Activated CD8-positive, alpha-beta memory T cell treated with anti-CD3 and anti-CD28 coated beads for 4 hours (primary cell): ENCODE results near the gene RBMS2.
A peak's percentile ranks its signal among the peaks of the same experiment; 100 is the strongest.

ENCODE experiments used
- DNase-seq, 2 donors: peaks; one replicate each; pipeline ENCODE4 v3.0.0-alpha.2; 2020; ENCODE audit warnings: low read depth in 2 of 2

RBMS2 gene

GRCh38 chr12:56581418-56582145 is 60.0 kb downstream of the RBMS2 start:
- DNase-seq = peak in 1 of 2 donors; percentile 25

- no peak for DNase-seq
These were observed 63.5 kb downstream of the RBMS2 start for GRCh38 chr12:56585098-56585497.

- no peak for DNase-seq
These were observed 68.2 kb downstream of the RBMS2 start for GRCh38 chr12:56589783-56590182.

GRCh38 chr12:56590237-56590830 is 68.7 kb downstream of the RBMS2 start:
- no peak for DNase-seq

- DNase-seq = no peak
These were observed 69.5 kb downstream of the RBMS2 start for GRCh38 chr12:56591126-56591525.

DNA sequence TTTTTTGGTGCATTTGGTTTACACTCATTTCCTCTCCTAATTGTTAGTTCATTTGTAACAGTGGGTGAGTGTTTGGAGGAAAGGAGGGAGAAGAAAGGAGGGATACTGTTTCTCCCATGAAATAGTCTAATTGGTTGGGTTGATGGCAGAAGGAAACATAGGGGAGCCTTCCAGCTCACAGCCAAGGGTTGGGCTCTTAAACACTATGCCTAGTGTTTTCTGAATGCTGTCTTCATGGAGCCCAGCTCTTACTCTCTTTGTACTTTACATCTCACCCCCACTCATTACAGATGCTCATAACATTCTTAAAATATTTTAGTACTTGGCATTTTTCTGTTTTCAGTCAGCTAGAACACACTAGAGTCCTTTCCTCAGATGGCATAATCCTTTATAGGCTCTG is 70.3 kb downstream of the RBMS2 start:
- DNase-seq = no peak

- DNase-seq = peak; percentile 31 to 32
These were observed 72.4 kb downstream of the RBMS2 start for GRCh38 chr12:56593909-56594621.

- DNase-seq = no peak
These were observed 75.2 kb downstream of the RBMS2 start for GRCh38 chr12:56596815-56597214.

- no peak for DNase-seq
These were observed 77.4 kb downstream of the RBMS2 start for GRCh38 chr12:56599041-56599440.

GRCh38 chr12:56599797-56600196 is 78.2 kb downstream of the RBMS2 start:
- no peak for DNase-seq

DNA sequence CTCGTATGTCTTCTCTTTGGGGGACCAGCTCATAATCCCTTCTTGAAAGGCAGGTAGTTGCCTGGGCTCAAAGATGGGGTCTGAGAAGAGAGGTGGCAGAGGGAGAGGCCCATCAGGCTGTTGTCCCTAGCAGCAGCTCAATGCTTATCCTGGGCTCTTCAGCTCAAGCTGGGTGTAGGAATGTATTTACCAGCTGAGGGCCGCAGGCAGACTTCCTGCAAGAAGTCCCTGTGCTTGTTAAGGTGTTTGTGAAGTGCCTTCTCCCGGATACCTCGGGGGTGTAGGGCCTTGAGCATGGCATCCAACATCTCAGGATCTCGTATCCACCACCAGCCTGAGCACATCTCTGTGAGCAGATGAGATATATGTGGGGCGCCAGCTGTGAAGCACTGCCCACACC is 79.1 kb downstream of the RBMS2 start:
- no peak for DNase-seq

GRCh38 chr12:56601503-56601902 is 79.9 kb downstream of the RBMS2 start:
- no peak for DNase-seq

DNA sequence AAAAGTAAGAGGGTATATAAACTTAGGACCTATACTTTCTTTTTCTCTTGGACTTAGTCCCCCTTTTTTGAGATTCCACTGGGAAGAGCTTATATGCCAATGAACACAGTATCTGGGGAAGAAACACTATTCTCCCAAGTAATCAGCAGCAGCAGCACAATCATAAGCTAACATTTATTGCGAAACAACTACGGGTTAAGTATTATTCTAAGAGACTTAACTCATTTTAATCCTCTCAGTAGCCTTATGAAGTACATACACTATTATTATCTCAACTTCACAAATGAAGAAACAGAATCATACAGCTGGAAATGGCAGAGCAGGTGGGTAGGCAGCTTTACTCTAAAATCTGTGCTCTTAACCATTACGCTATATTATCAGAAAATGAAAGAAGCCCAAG is 80.6 kb downstream of the RBMS2 start:
- no peak for DNase-seq

DNA sequence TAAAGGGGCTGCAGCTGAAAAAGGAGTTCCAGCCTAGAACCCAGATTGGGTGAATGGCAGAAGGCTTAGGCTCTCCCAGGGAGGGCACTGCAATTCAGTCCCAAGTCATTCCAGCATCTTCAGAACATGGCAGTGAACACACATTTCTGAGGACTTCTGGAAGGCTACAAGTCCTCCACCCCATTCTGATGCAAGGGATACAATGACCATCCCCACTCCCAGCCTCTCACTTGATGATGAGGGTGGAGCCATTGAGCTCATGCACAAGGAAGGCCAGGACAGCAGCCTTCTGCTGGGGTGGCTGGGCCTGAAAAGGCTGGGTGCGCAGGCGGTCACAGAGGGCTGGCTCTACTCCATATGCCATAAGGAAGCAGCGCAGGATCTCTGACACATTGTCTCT is 82.7 kb downstream of the RBMS2 start:
- no peak for DNase-seq

DNA sequence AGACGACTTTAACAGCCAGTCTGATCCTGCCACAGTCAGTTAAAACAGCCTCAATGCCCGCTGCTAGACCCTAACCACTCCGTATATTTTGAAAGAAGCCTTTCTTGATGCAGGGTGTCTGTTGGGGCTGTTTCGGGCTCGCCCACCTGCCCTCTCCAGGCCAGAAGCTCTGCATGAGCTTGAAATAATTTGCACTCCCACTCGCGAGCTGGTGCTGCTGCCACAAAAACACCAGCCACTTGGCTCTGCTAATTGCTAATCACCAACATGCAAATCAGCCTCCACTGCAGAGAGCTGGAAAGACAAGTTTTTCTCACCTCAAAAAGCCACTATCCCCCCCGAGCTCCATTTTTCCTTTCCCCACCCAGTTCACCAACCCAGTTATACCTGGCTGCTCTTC is 93.0 kb downstream of the RBMS2 start:
- no peak for DNase-seq

DNA sequence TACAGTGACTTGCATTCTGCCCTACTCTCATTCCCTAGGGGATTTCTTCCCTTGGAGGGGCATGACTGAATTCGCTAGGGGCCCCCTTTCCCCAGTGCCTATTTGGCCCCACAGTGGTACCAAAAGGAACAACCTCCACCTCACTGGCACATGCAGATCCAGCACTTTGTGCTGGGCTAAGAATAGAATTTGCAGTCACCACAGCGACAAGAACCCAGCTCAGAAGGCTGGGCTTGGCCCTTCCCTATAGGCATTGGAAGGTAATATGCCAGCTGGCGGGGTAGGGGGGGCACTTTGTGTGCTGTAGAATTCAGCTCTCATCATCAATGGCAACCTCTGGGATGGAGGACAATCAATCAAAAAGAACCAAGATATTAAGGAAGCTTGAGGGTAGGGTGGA is 94.6 kb downstream of the RBMS2 start:
- DNase-seq = no peak

- no peak for DNase-seq
These were observed 95.3 kb downstream of the RBMS2 start for GRCh38 chr12:56616925-56617324.

- no peak for DNase-seq
These were observed 100.9 kb downstream of the RBMS2 start for GRCh38 chr12:56622535-56622934.

DNA sequence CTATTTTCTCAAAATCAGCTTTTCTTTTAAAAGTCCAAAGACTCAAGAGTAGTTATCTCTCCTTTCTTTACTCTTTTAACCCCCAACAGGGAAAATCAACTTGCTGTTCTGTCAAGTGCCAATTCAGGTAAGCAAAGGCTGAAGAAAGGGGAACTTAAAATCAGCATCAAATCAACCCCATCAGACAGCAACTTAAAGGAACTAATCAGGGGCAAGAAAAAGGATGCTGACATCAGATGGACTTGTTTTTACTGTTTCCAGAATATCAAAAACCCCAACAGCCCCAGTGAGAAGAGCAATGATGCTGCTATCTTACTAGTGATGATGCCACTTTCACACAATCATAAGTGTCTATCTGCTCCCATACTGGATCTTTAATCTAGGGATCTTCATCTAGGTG is 105.1 kb downstream of the RBMS2 start:
- no peak for DNase-seq

DNA sequence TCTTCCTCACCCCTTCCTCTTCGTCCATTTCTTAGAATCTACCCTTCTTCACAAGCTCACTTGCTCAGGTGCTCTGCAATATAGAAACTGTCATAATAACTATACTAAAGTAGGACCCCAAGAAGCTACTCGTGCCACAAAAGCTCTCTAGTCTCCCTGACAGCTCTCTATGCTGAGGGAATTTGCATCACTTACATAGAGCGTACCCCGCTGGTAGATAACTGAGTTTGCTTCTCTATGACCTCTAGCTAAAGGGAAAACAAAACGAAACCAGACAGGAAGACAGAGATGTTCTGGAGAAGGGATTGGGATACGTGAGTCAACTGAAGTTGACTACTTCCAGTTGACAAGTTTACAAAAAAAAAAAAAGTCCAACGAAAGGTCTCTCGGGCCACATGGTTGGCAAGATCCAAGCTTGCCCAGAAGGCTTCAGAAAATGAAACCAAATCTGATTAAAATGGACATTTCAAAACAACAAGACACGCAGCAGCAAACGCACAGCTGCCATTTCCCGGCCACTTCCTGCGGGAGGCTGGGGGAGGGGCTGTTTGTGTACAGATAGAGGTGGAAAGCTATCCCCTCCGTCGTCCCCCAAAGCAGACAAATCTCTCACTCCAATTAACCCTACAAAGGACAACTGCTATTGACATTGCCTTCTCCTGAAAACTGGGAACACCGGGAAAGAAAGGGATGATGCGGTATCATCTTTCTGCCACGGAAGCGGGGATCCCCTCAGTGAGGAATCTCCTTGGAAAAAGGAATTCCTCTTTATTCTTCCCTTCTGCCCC is 107.2 kb downstream of the RBMS2 start:
- DNase-seq = no peak

DNA sequence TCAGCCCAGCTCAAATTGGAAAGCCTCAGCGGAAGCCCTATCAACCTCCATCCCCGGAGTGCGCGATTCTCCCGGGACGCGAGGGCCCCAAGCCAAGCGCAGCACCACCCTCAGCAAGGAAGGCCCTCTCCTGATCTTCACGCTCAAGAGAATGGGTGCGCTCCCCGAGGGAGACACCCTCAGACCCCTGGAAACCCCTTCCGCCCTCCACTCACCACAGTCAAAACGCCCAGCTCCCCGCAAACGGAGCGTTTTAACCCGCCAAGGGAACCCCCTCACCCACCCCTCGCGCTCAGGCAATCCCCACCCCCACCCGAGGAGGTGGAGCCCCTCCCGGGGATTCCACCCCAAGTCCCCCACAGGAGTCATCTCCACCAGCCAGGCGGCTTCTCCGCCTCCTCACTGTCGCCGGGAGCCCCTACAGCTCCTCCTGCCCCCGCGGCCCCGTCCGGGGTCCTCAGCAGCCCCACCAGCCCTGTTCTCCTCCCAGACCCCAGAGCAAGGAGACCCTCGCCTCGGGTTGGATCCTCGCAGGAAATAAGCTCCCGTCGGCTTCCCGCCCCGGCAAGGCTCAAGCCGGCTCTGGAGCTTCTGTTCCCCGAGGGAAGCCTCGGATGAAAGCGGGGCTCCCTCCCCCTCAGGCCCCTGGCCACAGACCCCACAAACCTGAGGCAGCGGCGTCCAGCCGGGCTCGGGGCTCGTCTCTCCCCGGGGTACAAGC is 108.0 kb downstream of the RBMS2 start:
- peak in 1 of 2 donors; percentile 30 for DNase-seq
